ENCODE results near the gene WBP1L.
A peak's percentile ranks its signal among the peaks of the same experiment; 100 is the strongest.

The WBP1L gene

GRCh38 chr10:102800611-102801335 lies 57.0 kb downstream of the WBP1L start:
- TF ChIP-seq MAX (IDR thresholded peaks at IDR 0.05; ENCODE audit: low read depth, low read length) (no peak), POLR2A (IDR thresholded peaks at IDR 0.05; ENCODE audit: extremely low read depth, insufficient read length) (no peak), CTCF (IDR thresholded peaks at IDR 0.05; ENCODE audit: low read depth, low read length) (no peak), MYC (IDR thresholded peaks at IDR 0.05; ENCODE audit: low read depth, low read length) (no peak)
- H3K4me3 ChIP-seq (ENCODE audit: low read depth, low read length), result no peak overlapping the region
- no peak for DNase-seq (ENCODE audit: low read depth)

GRCh38 chr10:102801496-102801895 lies 57.7 kb downstream of the WBP1L start:
- DNase-seq (ENCODE audit: low read depth), result no peak
- no peak overlapping the region for H3K4me3 ChIP-seq (ENCODE audit: low read depth, low read length)
- TF ChIP-seq POLR2A (IDR thresholded peaks at IDR 0.05; ENCODE audit: extremely low read depth, insufficient read length) (no peak), MAX (IDR thresholded peaks at IDR 0.05; ENCODE audit: low read depth, low read length) (no peak), CTCF (IDR thresholded peaks at IDR 0.05; ENCODE audit: low read depth, low read length) (no peak), MYC (IDR thresholded peaks at IDR 0.05; ENCODE audit: low read depth, low read length) (no peak)

- no peak overlapping the region for H3K4me3 ChIP-seq (ENCODE audit: low read depth, low read length)
- peak; percentile 35 for DNase-seq (ENCODE audit: low read depth)
- TF ChIP-seq MYC (IDR thresholded peaks at IDR 0.05; ENCODE audit: low read depth, low read length), result no peak
- no peak for TF ChIP-seq POLR2A (IDR thresholded peaks at IDR 0.05; ENCODE audit: extremely low read depth, insufficient read length)
- TF ChIP-seq CTCF (IDR thresholded peaks at IDR 0.05; ENCODE audit: low read depth, low read length), result no peak
- no peak for TF ChIP-seq MAX (IDR thresholded peaks at IDR 0.05; ENCODE audit: low read depth, low read length)
Measured at GRCh38 chr10:102801978-102802377, 58.2 kb downstream of the WBP1L start.

GRCh38 chr10:102802920-102803534 lies 59.3 kb downstream of the WBP1L start:
- no peak for TF ChIP-seq POLR2A (IDR thresholded peaks at IDR 0.05; ENCODE audit: extremely low read depth, insufficient read length)
- TF ChIP-seq MAX (IDR thresholded peaks at IDR 0.05; ENCODE audit: low read depth, low read length), result no peak
- no peak for TF ChIP-seq MYC (IDR thresholded peaks at IDR 0.05; ENCODE audit: low read depth, low read length)
- no peak for TF ChIP-seq CTCF (IDR thresholded peaks at IDR 0.05; ENCODE audit: low read depth, low read length)
- no peak for DNase-seq (ENCODE audit: low read depth)
- H3K4me3 ChIP-seq (ENCODE audit: low read depth, low read length), result no peak overlapping the region

- no peak for DNase-seq (ENCODE audit: low read depth)
- no peak for TF ChIP-seq MAX (IDR thresholded peaks at IDR 0.05; ENCODE audit: low read depth, low read length)
- TF ChIP-seq MYC (IDR thresholded peaks at IDR 0.05; ENCODE audit: low read depth, low read length), result no peak
- TF ChIP-seq POLR2A (IDR thresholded peaks at IDR 0.05; ENCODE audit: extremely low read depth, insufficient read length), result no peak
- no peak for TF ChIP-seq CTCF (IDR thresholded peaks at IDR 0.05; ENCODE audit: low read depth, low read length)
- H3K4me3 ChIP-seq (ENCODE audit: low read depth, low read length), result no peak overlapping the region
Measured at GRCh38 chr10:102804382-102805055, 60.8 kb downstream of the WBP1L start.
